ENCODE data around the gene C22orf23. TPM values are rescaled to one million over a fixed set of nuclear protein-coding genes. Genes with fewer than 3 reads are reported as not detected.
"Not testable (repeated sequence)": the region's sequence is repeated elsewhere in the genome, so short reads cannot be mapped to it uniquely, and the experiment has no call there.

C22orf23 gene
- total RNA-seq, 1 donor from 2014 or later = 0.79 TPM

GRCh38 chr22:37957232-37957631 is 3.8 kb upstream of the C22orf23 start:
- no peak for DNase-seq (ENCODE audit: low read depth, low spot score)
- Mint-ChIP-seq H3K9me3 (no peaks in the 10 kb centered on the region), H3K4me1 (peaks cover 32% of the 10 kb centered on the region), H3K4me3 (peak overlapping the region; percentile 75), H3K36me3 (ENCODE audit: low read depth) (peaks cover 27% of the 10 kb centered on the region), H3K27ac (ENCODE audit: unreplicated experiment) (peak overlapping the region; percentile 86), H3K27me3 (ENCODE audit: low read depth) (no peaks in the 10 kb centered on the region)
- TF ChIP-seq, protein P1, sequence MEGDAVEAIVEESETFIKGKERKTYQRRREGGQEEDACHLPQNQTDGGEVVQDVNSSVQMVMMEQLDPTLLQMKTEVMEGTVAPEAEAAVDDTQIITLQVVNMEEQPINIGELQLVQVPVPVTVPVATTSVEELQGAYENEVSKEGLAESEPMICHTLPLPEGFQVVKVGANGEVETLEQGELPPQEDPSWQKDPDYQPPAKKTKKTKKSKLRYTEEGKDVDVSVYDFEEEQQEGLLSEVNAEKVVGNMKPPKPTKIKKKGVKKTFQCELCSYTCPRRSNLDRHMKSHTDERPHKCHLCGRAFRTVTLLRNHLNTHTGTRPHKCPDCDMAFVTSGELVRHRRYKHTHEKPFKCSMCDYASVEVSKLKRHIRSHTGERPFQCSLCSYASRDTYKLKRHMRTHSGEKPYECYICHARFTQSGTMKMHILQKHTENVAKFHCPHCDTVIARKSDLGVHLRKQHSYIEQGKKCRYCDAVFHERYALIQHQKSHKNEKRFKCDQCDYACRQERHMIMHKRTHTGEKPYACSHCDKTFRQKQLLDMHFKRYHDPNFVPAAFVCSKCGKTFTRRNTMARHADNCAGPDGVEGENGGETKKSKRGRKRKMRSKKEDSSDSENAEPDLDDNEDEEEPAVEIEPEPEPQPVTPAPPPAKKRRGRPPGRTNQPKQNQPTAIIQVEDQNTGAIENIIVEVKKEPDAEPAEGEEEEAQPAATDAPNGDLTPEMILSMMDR (conservative IDR thresholded peaks at IDR 0.05) = no peak

DNA sequence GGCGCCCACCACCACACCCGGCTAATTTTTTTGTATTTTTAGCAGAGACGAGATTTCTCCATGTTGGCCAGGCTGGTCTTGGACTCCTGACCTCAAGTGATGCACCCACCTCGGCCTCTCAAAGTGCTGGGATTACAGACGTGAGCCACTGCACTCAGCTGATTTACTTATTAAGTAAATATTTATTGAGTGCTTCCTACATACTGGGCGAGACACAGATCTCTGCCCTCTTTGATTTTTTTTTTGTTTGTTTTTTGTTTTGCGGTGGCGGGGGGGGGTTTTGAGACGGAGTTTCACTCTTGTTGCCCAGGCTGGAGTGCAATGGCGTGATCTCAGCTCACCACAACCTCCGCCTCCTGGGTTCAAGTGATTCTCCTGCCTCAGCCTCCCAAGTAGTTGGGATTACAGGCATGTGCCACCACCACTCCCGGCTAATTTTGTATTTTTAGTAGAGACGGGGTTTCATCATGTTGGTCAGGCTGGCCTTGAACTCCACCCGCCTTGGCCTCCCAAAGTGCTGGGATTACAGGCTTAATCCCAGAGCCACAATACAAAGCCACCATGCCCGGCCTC is 2.5 kb upstream of the C22orf23 start:
- H3K4me3 Mint-ChIP-seq = peak overlapping the region; percentile 25

DNA sequence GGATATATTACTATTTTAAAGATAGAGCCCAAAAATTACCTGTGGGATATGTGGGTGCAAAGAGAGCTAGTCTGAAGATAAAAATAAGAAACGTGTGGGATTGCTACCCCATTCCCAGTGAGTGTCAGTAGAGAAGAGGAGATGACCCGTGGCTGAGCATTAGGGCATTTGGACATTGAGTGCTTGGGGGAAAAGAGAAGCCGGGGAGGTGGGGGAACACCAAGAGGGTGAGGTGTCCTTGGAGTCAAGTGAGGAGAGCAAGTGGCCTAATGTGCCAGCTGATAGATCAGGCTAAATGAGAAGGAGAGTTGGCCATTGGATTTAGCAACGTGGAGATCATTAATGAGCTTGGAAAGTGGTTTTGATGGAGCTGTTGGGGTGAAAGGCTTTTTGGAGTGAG is 1.3 kb upstream of the C22orf23 start:
- Mint-ChIP-seq H3K4me3 (peak overlapping the region; percentile 96), H3K36me3 (ENCODE audit: low read depth) (peaks cover 22% of the 10 kb centered on the region), H3K9me3 (no peaks in the 10 kb centered on the region), H3K4me1 (peaks cover 41% of the 10 kb centered on the region), H3K27me3 (ENCODE audit: low read depth) (no peaks in the 10 kb centered on the region), H3K27ac (ENCODE audit: unreplicated experiment) (no peak overlapping the region)
- TF ChIP-seq, protein P1 (conservative IDR thresholded peaks at IDR 0.05) = no peak
- no peak for DNase-seq (ENCODE audit: low read depth, low spot score)

More for the DNA sequence above, 2.5 kb upstream of the C22orf23 start:
- not testable (repeated sequence) for H3K27me3 Mint-ChIP-seq (ENCODE audit: low read depth); DNase-seq (ENCODE audit: low read depth, low spot score); H3K27ac Mint-ChIP-seq (ENCODE audit: unreplicated experiment); H3K9me3 Mint-ChIP-seq
- H3K36me3 Mint-ChIP-seq (ENCODE audit: low read depth) = peaks cover 22% of the 10 kb centered on the region
- H3K4me1 Mint-ChIP-seq = peaks cover 41% of the 10 kb centered on the region

DNA sequence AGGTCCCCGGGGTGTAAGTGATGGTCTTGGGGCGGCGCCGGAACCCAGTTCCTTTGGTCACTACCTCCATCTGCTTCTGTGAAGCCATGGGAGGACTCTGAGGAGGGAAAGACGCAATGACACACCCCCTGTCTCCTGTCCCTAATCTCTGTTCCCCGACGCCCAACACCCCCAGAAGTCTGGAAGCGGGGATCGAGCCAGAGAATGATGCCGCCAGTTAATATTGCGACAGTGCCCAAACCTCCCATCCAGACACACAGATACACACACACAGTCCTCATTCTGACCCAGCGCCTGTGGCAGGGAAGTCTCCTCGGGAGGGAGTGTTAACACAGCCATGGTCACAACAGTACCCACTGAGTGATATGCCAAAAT is 352 bp downstream of the C22orf23 start:
- H3K27me3 Mint-ChIP-seq (ENCODE audit: low read depth) = no peaks in the 10 kb centered on the region

GRCh38 chr22:37952629-37953028 is 772 bp downstream of the C22orf23 start:
- not testable (repeated sequence) for H3K27ac Mint-ChIP-seq (ENCODE audit: unreplicated experiment); DNase-seq (ENCODE audit: low read depth, low spot score); H3K9me3 Mint-ChIP-seq; H3K27me3 Mint-ChIP-seq (ENCODE audit: low read depth); H3K36me3 Mint-ChIP-seq (ENCODE audit: low read depth)
- H3K4me3 Mint-ChIP-seq = peak overlapping the region; percentile 96
- peaks cover 41% of the 10 kb centered on the region for H3K4me1 Mint-ChIP-seq

More for the DNA sequence above, 352 bp downstream of the C22orf23 start:
- Mint-ChIP-seq H3K27ac (ENCODE audit: unreplicated experiment) (peak overlapping the region; percentile 89), H3K4me3 (peak overlapping the region; percentile 96), H3K9me3 (no peaks in the 10 kb centered on the region), H3K36me3 (ENCODE audit: low read depth) (peaks cover 9% of the 10 kb centered on the region), H3K4me1 (peaks cover 41% of the 10 kb centered on the region)
- TF ChIP-seq, protein P1 (conservative IDR thresholded peaks at IDR 0.05) = no peak
- no peak for DNase-seq (ENCODE audit: low read depth, low spot score)

DNA sequence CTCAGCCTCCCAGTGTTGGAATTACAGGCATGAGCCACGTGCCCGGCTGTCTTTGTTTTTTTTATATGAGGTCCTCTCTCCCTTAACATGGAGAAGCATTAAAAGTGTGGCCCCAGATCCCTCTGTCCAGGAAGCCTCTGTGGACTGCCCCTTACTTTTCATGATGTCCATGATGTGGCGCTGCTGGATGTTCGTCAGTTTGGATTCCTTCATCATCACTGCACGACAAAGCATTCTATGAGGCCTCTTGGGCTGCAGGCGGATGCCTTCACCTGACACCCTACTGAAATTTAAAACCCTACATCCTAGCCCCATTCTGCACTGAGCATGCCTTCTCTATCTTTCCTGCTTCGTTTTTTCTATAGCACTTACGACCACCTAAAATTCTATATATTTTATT is 2.1 kb downstream of the C22orf23 start:
- DNase-seq (ENCODE audit: low read depth, low spot score) = no peak
- Mint-ChIP-seq H3K27ac (ENCODE audit: unreplicated experiment) (no peak overlapping the region), H3K36me3 (ENCODE audit: low read depth) (no peaks in the 10 kb centered on the region), H3K4me3 (peak overlapping the region; percentile 78), H3K9me3 (no peaks in the 10 kb centered on the region), H3K4me1 (peaks cover 33% of the 10 kb centered on the region), H3K27me3 (ENCODE audit: low read depth) (no peaks in the 10 kb centered on the region)
- TF ChIP-seq, protein P1 (conservative IDR thresholded peaks at IDR 0.05) = no peak

DNA sequence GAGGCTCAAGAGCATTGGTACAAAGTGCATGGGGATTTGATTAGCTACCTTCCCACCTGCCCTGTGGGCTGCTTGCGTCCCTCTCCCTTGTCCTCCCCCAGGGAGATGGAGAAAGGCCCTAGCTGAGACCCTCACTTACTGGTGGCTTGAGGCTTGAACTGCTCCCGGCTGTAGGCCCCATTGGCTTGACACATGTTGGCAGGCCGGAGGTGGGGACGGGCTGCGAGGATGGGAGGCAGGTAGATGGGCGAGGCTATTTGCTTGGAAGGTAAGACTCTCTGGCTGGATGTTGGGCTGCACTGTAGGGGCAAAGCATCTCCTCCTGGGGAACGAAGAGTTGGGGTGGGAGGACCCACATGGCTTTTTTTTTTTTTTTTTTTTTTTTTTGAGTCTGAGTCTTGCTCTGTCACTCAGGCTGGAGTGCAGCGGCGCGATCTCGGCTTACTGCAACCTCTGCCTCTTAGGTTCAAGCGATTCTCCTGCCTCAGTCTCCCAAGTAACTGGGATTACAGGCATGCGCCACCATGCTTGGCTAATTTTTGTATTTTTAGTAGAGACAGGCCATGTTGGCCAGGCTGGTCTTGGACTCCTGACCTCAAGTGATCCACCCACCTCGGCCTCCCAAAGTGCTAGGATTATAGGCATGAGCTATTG is 6.1 kb downstream of the C22orf23 start:
- H3K9me3 Mint-ChIP-seq; H3K27me3 Mint-ChIP-seq (ENCODE audit: low read depth); H3K4me1 Mint-ChIP-seq; H3K36me3 Mint-ChIP-seq (ENCODE audit: low read depth); DNase-seq (ENCODE audit: low read depth, low spot score); H3K4me3 Mint-ChIP-seq: not testable (repeated sequence)
- peak overlapping the region; percentile 88 for H3K27ac Mint-ChIP-seq (ENCODE audit: unreplicated experiment)

GRCh38 chr22:37944423-37944822 is 9.0 kb downstream of the C22orf23 start:
- H3K36me3 Mint-ChIP-seq (ENCODE audit: low read depth); DNase-seq (ENCODE audit: low read depth, low spot score); H3K27me3 Mint-ChIP-seq (ENCODE audit: low read depth); H3K4me1 Mint-ChIP-seq; H3K27ac Mint-ChIP-seq (ENCODE audit: unreplicated experiment); H3K9me3 Mint-ChIP-seq; H3K4me3 Mint-ChIP-seq: not testable (repeated sequence)
